ENCODE data around the gene DCAF8L2. TPM values are rescaled to one million over a fixed set of nuclear protein-coding genes. Genes with fewer than 3 reads are reported as not detected.

The DCAF8L2 gene
- total and polyA plus RNA-seq, 10 of the 15 experiments (the other 5 are each of a cell fraction or from before 2014, with no cell fraction given), result not detected

DNA sequence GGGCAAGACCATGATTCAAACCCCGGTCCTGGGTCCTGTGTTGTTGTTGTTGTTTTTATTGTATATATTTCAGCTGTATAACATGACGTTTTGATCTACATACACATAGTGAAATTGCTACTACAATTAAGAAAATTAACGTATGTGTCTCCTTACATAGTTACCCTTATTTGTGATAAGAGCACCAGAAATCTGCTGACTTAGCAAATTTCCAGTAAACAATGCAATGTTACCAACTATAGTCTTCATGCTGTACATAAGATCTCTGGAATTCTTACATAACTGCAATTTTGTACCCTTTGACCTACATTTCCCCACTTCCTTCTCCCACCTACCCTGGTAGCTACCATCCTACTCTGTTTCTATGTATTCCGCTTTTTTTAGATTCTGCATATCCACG lies 141.8 kb downstream of the DCAF8L2 start:
- Histone ChIP-seq H3K4me1 (ENCODE audit: control insufficient read depth, insufficient read depth, low read length) (no peaks in the 10 kb centered on the region), H3K36me3 (ENCODE audit: control insufficient read depth in 2 of 2, insufficient read depth in 2 of 2, low read length in 1 of 2) (no peaks in the 10 kb centered on the region), H3K9ac (ENCODE audit: control insufficient read depth, insufficient read depth, low read length) (no peak overlapping the region), H3K9me3 (replicated peaks; ENCODE audit: control insufficient read depth, insufficient read depth, low read length) (no peaks in the 10 kb centered on the region), H3K27me3 (replicated peaks in 1 of 2; ENCODE audit: control insufficient read depth in 2 of 2, insufficient read depth in 2 of 2, low read length in 1 of 2) (no peaks in the 10 kb centered on the region), H3K4me3 (no peak overlapping the region), H4K20me1 (ENCODE audit: control insufficient read depth, insufficient read depth) (no peaks in the 10 kb centered on the region), H3K79me2 (ENCODE audit: control insufficient read depth, insufficient read depth, low read length) (no peaks in the 10 kb centered on the region), H2AFZ (ENCODE audit: control insufficient read depth, low read depth, low read length) (no peak overlapping the region), H3K4me2 (ENCODE audit: control insufficient read depth, insufficient read depth) (no peak overlapping the region), H3K27ac (ENCODE audit: control insufficient read depth, insufficient read depth) (no peak overlapping the region)
- ChIA-PET POLR2A (no interaction called here), RAD21 (ENCODE audit: unreplicated experiment) (no interaction called here), CTCF (interaction anchor here (1.0 kb wide), 1 partner anchor 225 kb away, joined by 3 read pairs; no protein-coding TSS in a partner anchor), SMC1A (ENCODE audit: uncharacterized antibody, unreplicated experiment) (no interaction called here)
- ATAC-seq (no peak), DNase-seq (ENCODE audit: low read depth, low spot score) (no peak), FAIRE-seq (no peak)
- in situ Hi-C loops (cut with MboI) (no loop called here), intact Hi-C loops (cut with micrococcal nuclease; ENCODE audit: unreplicated experiment) (no loop called here)
- no TSS peak for BruUV-seq (replicated peaks)
- WGBS (ENCODE audit: insufficient coverage, insufficient replicate concordance, low lambda C conversion rate, missing lambda C conversion rate), result 41% methylated on average over 5 of the region's 5 CpGs
- TF ChIP-seq CBFB (IDR thresholded peaks at IDR 0.05; ENCODE audit: low read depth), result no peak
- no peak for TF ChIP-seq EED (IDR thresholded peaks at IDR 0.05; ENCODE audit: low read depth)
- TF ChIP-seq SMC3 (IDR thresholded peaks at IDR 0.05; ENCODE audit: borderline replicate concordance, low read length), result no peak
- TF ChIP-seq, protein P1, sequence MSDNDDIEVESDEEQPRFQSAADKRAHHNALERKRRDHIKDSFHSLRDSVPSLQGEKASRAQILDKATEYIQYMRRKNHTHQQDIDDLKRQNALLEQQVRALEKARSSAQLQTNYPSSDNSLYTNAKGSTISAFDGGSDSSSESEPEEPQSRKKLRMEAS (IDR thresholded peaks at IDR 0.05; ENCODE audit: low read depth, low read length), result no peak
- TF ChIP-seq NFIC (IDR thresholded peaks at IDR 0.05; ENCODE audit: low read depth, low read length), result no peak
- no peak for TF ChIP-seq BMI1 (IDR thresholded peaks at IDR 0.05; ENCODE audit: borderline replicate concordance)
- TF ChIP-seq GATAD2B (conservative IDR thresholded peaks at IDR 0.05; ENCODE audit: low read depth), result no peak
- TF ChIP-seq, protein P2, sequence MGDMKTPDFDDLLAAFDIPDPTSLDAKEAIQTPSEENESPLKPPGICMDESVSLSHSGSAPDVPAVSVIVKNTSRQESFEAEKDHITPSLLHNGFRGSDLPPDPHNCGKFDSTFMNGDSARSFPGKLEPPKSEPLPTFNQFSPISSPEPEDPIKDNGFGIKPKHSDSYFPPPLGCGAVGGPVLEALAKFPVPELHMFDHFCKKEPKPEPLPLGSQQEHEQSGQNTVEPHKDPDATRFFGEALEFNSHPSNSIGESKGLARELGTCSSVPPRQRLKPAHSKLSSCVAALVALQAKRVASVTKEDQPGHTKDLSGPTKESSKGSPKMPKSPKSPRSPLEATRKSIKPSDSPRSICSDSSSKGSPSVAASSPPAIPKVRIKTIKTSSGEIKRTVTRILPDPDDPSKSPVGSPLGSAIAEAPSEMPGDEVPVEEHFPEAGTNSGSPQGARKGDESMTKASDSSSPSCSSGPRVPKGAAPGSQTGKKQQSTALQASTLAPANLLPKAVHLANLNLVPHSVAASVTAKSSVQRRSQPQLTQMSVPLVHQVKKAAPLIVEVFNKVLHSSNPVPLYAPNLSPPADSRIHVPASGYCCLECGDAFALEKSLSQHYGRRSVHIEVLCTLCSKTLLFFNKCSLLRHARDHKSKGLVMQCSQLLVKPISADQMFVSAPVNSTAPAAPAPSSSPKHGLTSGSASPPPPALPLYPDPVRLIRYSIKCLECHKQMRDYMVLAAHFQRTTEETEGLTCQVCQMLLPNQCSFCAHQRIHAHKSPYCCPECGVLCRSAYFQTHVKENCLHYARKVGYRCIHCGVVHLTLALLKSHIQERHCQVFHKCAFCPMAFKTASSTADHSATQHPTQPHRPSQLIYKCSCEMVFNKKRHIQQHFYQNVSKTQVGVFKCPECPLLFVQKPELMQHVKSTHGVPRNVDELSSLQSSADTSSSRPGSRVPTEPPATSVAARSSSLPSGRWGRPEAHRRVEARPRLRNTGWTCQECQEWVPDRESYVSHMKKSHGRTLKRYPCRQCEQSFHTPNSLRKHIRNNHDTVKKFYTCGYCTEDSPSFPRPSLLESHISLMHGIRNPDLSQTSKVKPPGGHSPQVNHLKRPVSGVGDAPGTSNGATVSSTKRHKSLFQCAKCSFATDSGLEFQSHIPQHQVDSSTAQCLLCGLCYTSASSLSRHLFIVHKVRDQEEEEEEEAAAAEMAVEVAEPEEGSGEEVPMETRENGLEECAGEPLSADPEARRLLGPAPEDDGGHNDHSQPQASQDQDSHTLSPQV (IDR thresholded peaks at IDR 0.05), result no peak
- no peak for TF ChIP-seq ETV6 (conservative IDR thresholded peaks at IDR 0.05 in 1 of 2, IDR thresholded peaks at IDR 0.05 in 1 of 2; ENCODE audit: borderline replicate concordance in 1 of 2, low read depth in 1 of 2)
- no peak for TF ChIP-seq TAF1 (IDR thresholded peaks at IDR 0.05; ENCODE audit: borderline replicate concordance, low read depth, low read length)
- TF ChIP-seq SMAD1 (IDR thresholded peaks at IDR 0.05; ENCODE audit: low read depth, partially characterized antibody), result no peak
- TF ChIP-seq, protein P3, sequence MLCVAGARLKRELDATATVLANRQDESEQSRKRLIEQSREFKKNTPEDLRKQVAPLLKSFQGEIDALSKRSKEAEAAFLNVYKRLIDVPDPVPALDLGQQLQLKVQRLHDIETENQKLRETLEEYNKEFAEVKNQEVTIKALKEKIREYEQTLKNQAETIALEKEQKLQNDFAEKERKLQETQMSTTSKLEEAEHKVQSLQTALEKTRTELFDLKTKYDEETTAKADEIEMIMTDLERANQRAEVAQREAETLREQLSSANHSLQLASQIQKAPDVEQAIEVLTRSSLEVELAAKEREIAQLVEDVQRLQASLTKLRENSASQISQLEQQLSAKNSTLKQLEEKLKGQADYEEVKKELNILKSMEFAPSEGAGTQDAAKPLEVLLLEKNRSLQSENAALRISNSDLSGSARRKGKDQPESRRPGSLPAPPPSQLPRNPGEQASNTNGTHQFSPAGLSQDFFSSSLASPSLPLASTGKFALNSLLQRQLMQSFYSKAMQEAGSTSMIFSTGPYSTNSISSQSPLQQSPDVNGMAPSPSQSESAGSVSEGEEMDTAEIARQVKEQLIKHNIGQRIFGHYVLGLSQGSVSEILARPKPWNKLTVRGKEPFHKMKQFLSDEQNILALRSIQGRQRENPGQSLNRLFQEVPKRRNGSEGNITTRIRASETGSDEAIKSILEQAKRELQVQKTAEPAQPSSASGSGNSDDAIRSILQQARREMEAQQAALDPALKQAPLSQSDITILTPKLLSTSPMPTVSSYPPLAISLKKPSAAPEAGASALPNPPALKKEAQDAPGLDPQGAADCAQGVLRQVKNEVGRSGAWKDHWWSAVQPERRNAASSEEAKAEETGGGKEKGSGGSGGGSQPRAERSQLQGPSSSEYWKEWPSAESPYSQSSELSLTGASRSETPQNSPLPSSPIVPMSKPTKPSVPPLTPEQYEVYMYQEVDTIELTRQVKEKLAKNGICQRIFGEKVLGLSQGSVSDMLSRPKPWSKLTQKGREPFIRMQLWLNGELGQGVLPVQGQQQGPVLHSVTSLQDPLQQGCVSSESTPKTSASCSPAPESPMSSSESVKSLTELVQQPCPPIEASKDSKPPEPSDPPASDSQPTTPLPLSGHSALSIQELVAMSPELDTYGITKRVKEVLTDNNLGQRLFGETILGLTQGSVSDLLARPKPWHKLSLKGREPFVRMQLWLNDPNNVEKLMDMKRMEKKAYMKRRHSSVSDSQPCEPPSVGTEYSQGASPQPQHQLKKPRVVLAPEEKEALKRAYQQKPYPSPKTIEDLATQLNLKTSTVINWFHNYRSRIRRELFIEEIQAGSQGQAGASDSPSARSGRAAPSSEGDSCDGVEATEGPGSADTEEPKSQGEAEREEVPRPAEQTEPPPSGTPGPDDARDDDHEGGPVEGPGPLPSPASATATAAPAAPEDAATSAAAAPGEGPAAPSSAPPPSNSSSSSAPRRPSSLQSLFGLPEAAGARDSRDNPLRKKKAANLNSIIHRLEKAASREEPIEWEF (IDR thresholded peaks at IDR 0.05; ENCODE audit: insufficient replicate concordance, low read depth, low read length), result no peak
- no peak for TF ChIP-seq SP1 (IDR thresholded peaks at IDR 0.05; ENCODE audit: low read depth, low read length)
- TF ChIP-seq HDAC2 (IDR thresholded peaks at IDR 0.05), result no peak
- no peak for TF ChIP-seq HDGF (IDR thresholded peaks at IDR 0.05)

Measured in GM12878 (cell line).